ENCODE data around the gene CNTNAP1. TPM values are rescaled to one million over a fixed set of nuclear protein-coding genes. Genes with fewer than 3 reads are reported as not detected.

The CNTNAP1 gene
- total RNA-seq, 1 experiment from 2014 or later: 7.7 TPM

DNA sequence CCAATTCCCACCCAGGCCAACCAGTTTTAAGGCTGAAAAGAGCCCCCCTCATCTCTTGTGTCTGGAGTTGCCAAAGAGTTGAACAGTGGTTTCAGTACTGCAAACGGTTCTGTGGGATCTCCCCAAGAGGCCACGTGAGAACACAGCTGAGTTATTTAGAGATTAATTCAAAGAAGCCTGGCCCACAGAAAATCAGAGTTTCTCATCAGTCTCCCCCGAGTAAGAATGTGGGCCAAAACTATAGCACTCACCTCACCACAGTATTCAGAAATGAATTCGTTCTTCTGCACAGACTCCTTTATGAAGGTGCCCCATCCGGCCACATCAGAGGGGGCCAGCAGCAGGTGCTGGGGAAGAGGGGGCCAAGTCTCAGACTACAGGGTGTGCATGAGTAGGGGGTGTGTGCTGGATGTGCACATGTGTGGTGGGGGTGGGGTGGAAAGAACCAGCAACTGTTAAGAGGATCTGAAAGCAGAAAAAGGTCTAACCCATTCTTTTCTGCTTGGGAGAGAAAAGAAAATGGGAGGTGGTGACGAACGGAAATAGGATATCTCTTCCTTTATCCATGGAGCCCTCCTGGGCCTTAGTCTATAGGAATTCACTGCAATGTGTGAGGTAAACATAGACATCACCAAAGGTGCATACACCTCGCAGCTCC is 22.6 kb downstream of the CNTNAP1 start:
- TF ChIP-seq, protein P1, sequence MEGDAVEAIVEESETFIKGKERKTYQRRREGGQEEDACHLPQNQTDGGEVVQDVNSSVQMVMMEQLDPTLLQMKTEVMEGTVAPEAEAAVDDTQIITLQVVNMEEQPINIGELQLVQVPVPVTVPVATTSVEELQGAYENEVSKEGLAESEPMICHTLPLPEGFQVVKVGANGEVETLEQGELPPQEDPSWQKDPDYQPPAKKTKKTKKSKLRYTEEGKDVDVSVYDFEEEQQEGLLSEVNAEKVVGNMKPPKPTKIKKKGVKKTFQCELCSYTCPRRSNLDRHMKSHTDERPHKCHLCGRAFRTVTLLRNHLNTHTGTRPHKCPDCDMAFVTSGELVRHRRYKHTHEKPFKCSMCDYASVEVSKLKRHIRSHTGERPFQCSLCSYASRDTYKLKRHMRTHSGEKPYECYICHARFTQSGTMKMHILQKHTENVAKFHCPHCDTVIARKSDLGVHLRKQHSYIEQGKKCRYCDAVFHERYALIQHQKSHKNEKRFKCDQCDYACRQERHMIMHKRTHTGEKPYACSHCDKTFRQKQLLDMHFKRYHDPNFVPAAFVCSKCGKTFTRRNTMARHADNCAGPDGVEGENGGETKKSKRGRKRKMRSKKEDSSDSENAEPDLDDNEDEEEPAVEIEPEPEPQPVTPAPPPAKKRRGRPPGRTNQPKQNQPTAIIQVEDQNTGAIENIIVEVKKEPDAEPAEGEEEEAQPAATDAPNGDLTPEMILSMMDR (conservative IDR thresholded peaks at IDR 0.05): no peak
- peaks cover 0 to 9% of the 10 kb centered on the region in 2 experiments; a peak in 2 of 4 replicates for H3K4me1 Mint-ChIP-seq
- Histone ChIP-seq H2BK120ac (ENCODE audit: low read depth, low read length, poor library complexity, severe bottlenecking) (no peak overlapping the region), H2AFZ (ENCODE audit: low read length) (no peak overlapping the region), H3K9ac (ENCODE audit: extremely low read depth, insufficient read length, low read length) (no peak overlapping the region), H3K9me3 (ENCODE audit: control insufficient read depth, low read depth, low read length) (no peaks in the 10 kb centered on the region), H3K79me1 (ENCODE audit: insufficient read depth, low read depth, low read length, poor library complexity, severe bottlenecking) (no peaks in the 10 kb centered on the region), H2BK5ac (ENCODE audit: insufficient read length, low read length) (no peak overlapping the region), H4K20me1 (ENCODE audit: control insufficient read depth, insufficient read depth, insufficient read length) (no peaks in the 10 kb centered on the region), H2BK12ac (ENCODE audit: insufficient read length, low read depth, low read length) (no peak overlapping the region), H3K4me2 (ENCODE audit: insufficient read depth, insufficient read length, low read length) (no peak overlapping the region), H2BK15ac (ENCODE audit: low read depth, low read length) (no peak overlapping the region), H3K23ac (ENCODE audit: insufficient read length, low read depth, low read length) (no peak overlapping the region), H3K27ac (ENCODE audit: insufficient read length, low read depth, low read length) (no peak overlapping the region), H2AK5ac (ENCODE audit: insufficient read length, low read length) (no peak overlapping the region), H3K79me2 (ENCODE audit: insufficient read depth, low read length) (no peaks in the 10 kb centered on the region), H4K91ac (ENCODE audit: insufficient read length, low read depth, low read length) (no peak overlapping the region), H3K56ac (ENCODE audit: insufficient read length, low read depth, low read length) (no peak overlapping the region), H3K4ac (ENCODE audit: low read depth, low read length) (no peak overlapping the region), H4K8ac (replicated peaks; ENCODE audit: insufficient read length, low read depth, low read length) (no peak overlapping the region), H3T11ph (ENCODE audit: low read length) (no peak overlapping the region), H3K4me1 (ENCODE audit: insufficient read depth, low read length) (no peaks in the 10 kb centered on the region), H2BK20ac (ENCODE audit: low read depth, low read length, poor library complexity, severe bottlenecking) (no peak overlapping the region), H3K23me2 (ENCODE audit: insufficient read length, low read depth, low read length, poor library complexity, severe bottlenecking) (no peaks in the 10 kb centered on the region), H3K14ac (ENCODE audit: insufficient read depth, low read length) (no peak overlapping the region), H4K5ac (ENCODE audit: insufficient read length, low read depth, low read length) (no peak overlapping the region), H3K18ac (ENCODE audit: insufficient read length, low read depth, low read length) (no peak overlapping the region), H3K27me3 (ENCODE audit: insufficient read depth, low read length) (no peaks in the 10 kb centered on the region)
- peaks cover 12 to 68% (median 64%) of the 10 kb centered on the region in 3 experiments; a peak in 6 of 7 replicates for H3K36me3 Mint-ChIP-seq (ENCODE audit: insufficient read depth in 1 of 3, low read depth in 3 of 3)
- no peak for DNase-seq
- no peak overlapping the region for H3K4me3 Mint-ChIP-seq
- no peak overlapping the region for H3K27ac Mint-ChIP-seq
- WGBS (ENCODE audit: extremely low coverage, insufficient read length, low lambda C conversion rate): no CpG with 5 or more reads among the region's 8 CpGs
- no peaks in the 10 kb centered on the region for H3K9me3 Mint-ChIP-seq
- H3K27me3 Mint-ChIP-seq (ENCODE audit: low read depth): no peaks in the 10 kb centered on the region

Measured in H9 (cell line).